Right kidney (tissue), 1 donor: ENCODE results near the gene CADPS.

ENCODE experiments used
- DNase-seq: peaks from one replicate; pipeline ENCODE4 v3.0.0-alpha.2; 2016

Gene CADPS

GRCh38 chr3:62421207-62421606 lies 454.0 kb downstream of the CADPS start:
- DNase-seq: no peak

GRCh38 chr3:62416144-62416543 lies 459.1 kb downstream of the CADPS start:
- no peak for DNase-seq

GRCh38 chr3:62415312-62415801 lies 459.9 kb downstream of the CADPS start:
- DNase-seq: no peak

- no peak for DNase-seq
Observed at GRCh38 chr3:62414786-62415185, 460.4 kb downstream of the CADPS start.

GRCh38 chr3:62413687-62414086 lies 461.5 kb downstream of the CADPS start:
- no peak for DNase-seq

- DNase-seq: no peak
Observed at GRCh38 chr3:62406945-62407344, 468.3 kb downstream of the CADPS start.

GRCh38 chr3:62405566-62405965 lies 469.6 kb downstream of the CADPS start:
- DNase-seq: no peak

- DNase-seq: no peak
Observed at GRCh38 chr3:62405135-62405534, 470.1 kb downstream of the CADPS start.

- DNase-seq: no peak
Observed at GRCh38 chr3:62404321-62404720, 470.9 kb downstream of the CADPS start.

- no peak for DNase-seq
Observed at GRCh38 chr3:62403765-62404164, 471.5 kb downstream of the CADPS start.

GRCh38 chr3:62392626-62393292 lies 482.5 kb downstream of the CADPS start:
- DNase-seq: no peak

GRCh38 chr3:62387251-62387650 lies 488.0 kb downstream of the CADPS start:
- no peak for DNase-seq

GRCh38 chr3:62379321-62379798 lies 495.9 kb downstream of the CADPS start:
- peak; percentile 51 for DNase-seq

- no peak for DNase-seq
Observed at GRCh38 chr3:62378921-62379320, 496.3 kb downstream of the CADPS start.

- peak; percentile 61 for DNase-seq
Observed at GRCh38 chr3:62378311-62378789, 496.9 kb downstream of the CADPS start.

GRCh38 chr3:62376906-62377877 lies 498.0 kb downstream of the CADPS start:
- peak; percentile 50 for DNase-seq

GRCh38 chr3:62376454-62376720 lies 498.8 kb downstream of the CADPS start:
- peak; percentile 12 for DNase-seq

GRCh38 chr3:62375655-62376453 lies 499.4 kb downstream of the CADPS start:
- peak; percentile 20 for DNase-seq

GRCh38 chr3:62374341-62375218 lies 500.6 kb downstream of the CADPS start:
- DNase-seq: peak; percentile 47

GRCh38 chr3:62373714-62374333 lies 501.4 kb downstream of the CADPS start:
- DNase-seq: peak; percentile 49

GRCh38 chr3:62373215-62373614 lies 502.0 kb downstream of the CADPS start, which contains the start of gene FEZF2:
Gene FEZF2 (minus strand): TSS chr3:62373550. CDS start chr3:62372868, 682 bp downstream.
- DNase-seq: peak; percentile 35
